Measurements from ENCODE around the gene GREM1.

GREM1 gene

DNA sequence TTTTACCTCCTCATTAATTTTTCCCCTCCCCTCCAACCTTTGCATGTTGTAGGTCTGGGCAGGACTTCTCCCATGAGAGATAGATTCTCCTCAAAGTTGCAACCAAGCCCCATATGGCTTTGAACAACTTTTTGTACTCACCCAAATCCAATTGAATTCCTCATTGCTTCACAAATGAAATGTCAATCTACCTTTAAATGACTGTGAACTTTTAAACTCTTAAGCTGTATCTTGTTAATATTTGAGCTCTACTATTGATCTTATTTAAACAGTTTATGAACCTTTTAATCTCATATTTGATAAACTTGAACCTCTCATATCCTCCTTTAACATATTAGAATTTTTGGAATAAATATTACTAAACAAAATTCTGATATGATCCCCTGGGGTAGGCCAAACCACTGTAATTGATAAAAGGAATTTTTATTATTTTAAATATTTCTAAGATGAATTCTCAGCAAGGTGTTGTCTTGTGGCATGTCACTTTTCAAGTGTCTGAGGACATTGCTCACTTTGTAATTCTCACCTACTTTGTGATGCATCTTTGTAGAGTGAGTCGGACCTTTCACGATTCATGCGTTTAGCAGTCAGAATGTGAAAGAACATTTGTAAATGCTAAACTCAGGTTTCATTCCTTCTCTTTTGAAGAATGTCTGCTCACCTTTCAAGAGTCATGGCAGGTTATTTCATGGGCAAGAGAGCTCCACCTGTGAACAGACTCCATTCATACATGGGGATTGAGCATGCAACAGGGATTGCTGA is 23.4 kb upstream of the GREM1 start:
- no peak for DNase-seq (ENCODE audit: low read depth in 2 of 2)

DNA sequence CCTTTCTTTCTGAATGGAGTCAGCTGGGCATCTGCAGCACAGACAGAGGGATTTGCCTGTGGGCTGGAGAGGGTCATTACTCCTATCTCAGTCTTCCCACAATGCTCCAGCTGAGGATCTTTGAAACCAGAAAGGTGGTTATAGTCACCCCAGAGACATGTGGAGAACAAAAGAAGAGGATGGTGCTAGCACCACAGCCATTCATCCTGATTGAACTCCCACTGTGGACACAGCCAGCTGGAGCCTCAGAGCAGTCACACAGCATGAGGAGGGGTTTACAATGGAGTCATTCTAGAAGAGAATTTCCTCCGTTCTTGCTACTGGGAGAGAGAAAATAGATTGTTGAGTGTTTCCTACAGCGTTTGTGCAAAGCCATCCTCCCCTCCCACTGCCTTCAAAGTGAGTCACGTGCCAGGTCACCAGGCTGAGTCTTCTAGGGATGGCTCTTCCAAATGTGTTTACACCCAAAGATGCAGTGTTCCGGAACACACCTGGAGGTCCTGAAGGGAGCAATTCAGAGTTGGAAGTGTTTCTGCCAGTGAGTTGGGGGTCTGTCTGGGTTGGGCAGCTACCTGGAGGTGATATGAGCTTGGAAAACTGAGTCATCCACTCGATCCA is 18.9 kb upstream of the GREM1 start:
- no peak for DNase-seq (ENCODE audit: low read depth in 2 of 2)

DNA sequence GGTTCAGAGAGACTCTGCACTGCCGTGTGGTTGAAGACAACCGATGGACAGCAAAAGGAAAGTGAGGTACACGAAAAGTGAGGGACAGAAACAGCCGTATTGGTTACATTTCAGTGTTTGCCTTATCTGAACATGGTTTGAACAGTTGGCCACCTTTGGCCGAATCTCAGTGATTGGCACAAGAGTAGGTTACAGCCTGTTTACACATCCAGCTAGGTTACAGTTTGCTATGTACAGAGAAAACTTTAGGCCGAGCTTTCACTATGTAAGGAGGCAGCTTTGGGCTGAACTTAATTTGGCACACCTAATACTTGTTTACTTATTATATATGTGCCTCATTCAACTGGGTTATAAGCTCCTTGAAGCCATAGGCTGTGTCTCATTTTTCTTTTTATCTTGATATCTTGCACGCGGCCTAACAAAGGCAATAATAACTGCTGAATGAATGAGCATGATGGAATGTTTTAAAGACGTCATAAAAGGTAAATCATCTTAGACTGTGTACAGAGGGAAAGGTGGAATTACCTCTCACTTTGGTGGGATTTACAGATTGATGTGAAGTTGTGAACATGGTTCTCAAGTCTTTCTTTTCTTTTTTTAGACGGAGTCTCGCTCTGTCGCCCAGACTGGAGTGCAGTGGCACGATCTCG is 17.2 kb upstream of the GREM1 start:
- DNase-seq (ENCODE audit: low read depth in 2 of 2), result no peak

DNA sequence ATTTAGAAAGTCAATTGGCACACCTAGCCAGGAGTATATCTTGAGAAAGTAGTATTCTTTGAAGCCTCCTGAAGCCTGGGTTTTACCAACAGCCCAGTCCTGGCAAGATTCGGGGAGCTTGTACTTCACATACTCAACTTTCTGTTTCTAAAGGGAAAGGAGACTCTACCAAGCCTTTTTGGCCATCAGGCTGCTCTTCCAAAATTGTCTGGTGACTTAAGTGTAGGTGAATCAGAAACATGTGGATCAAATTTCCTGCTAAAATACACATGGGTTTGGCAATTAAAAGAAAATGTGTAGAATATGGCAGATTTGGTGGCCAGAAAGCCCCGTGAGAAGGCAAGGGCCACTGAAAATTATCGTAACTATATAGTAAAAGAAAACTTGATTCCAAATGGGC is 15.9 kb upstream of the GREM1 start:
- DNase-seq (ENCODE audit: low read depth in 2 of 2), result no peak

DNA sequence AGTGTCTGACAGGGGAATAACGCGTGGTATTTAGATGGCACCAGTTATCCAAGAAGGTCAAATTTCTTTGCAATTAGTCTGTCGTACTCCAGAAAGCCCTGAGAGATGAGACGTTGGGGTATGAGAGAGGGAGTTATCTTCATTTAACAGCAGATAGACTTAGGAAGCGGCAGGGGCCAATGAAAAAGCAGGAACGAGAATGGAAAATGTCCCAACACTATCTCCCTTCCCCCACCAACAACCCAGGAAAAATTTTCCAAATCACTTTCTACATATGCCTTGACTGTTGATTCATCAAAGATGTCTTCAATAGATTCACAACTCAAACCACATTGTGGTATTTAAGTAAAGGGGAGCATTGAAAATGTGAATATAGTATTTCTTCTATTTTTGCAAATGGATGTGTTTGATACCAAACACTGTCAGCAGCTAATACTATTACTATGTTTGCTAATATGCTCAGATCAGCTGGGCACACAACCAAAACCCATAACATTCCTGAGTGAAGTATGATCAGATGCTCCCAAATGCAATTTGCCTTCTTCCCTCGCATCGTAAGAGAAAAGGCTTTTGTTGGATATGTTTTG is 13.3 kb upstream of the GREM1 start:
- no peak for DNase-seq (ENCODE audit: low read depth in 2 of 2)

DNA sequence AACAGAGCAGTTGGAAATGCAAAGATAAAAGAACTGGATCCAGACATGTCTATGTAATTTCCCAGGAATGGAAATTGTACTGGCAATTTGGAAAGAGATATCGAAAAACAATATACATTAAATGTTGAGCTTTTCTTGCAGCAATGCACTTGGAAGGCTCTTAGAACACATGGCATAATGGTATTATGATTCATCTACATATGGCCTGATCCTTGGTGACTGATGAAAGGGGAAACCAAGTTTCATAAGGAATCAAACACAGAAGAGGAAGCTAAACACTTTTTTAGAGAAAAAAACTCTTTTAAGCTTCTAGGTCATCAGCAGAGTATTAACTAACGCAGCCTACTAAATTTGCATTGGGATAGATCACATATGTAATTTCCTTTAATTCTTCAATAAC is 12.4 kb upstream of the GREM1 start:
- DNase-seq (ENCODE audit: low read depth in 2 of 2), result no peak

DNA sequence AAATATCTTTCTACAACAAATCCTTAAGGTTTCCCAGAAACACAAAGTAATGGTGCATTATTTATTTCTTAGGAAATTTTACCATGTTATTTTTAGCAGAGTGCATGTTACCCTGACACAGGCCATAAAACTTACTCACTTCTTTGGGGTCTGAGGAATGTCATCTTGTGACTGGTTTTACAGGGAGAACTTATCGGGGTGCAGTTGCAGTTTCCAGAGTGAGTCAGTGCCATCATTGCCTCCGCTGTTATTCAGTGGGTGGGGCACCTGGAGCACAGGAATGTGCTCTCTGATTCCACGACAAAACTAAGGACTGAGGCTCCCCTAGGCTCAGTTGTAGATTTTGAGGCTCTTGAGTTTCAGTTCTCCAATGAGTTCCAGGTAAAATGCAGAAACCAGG is 11.1 kb upstream of the GREM1 start:
- DNase-seq (ENCODE audit: low read depth in 2 of 2), result no peak

DNA sequence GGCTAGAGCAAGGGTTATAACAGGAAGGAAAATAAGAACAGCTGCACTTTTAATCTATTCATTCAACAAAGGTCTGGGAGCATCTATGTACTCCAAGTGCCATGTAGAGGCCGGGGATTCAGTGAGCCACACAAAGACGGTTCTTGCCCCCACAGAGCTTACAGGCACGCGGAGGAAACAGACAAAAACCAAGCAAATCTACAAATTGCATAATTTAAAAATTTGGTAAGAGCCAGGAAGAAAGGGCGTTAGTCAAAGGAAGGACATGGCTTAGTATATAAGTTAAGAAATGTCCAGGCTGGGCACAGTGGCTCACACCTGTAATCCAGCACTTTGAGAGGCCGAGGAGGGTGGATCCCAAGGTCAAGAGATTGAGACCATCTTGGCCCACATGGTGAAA is 10.4 kb upstream of the GREM1 start:
- no peak for DNase-seq (ENCODE audit: low read depth in 2 of 2)

DNA sequence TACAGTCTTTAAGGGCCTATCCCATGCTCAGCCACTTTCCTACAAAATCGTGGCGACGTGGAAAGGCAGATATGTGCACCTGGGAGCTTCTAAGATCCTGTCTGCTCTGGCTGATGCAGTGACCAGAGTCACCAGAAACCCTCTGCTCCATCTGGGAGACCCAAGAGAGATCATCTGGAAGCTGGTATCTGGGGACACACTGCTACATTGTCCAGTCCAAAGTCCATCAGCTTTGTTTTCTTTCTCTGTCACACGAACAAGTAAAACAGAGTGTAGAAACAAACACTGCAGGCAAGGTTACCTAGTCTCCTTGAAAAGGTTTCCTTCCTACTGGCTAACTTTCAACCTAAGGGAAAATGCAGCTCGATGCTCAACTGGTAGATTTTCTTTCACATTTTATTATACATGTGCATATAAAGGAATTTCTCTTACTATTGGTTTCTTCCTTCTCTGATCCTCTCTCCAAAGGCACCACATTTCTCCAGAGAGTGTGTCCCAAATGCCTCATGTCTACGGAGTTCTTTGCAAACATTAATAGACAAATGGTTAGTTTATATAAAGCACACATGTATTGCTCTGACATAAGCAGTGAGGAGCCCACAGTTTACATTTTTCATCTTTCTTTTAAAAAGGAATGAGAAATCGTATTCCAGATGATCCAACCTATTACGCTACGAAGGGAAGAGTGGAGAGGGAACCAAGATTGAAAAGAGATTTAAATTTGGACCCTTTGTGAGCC is 8.3 kb upstream of the GREM1 start:
- DNase-seq (ENCODE audit: low read depth in 2 of 2), result no peak

DNA sequence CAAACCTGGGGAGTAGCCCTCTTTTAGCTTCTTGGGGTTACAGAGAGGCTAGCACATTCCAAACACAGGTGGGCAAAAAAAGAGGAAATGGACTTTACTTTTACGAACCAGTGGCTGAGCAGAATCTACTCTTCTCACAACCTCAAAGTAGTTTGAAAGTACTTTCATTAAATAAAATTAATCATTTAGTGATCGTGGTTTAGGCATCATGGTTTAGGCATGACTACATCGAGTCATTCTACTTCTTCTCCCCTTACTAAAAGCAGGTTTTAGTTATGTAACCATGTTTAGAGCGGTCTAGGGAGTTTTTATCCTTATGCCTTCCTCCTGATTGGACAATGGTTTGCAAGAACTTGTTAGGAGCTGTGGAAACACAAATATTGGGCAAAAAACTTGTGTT is 2.5 kb upstream of the GREM1 start:
- DNase-seq (ENCODE audit: low read depth in 2 of 2), result no peak

DNA sequence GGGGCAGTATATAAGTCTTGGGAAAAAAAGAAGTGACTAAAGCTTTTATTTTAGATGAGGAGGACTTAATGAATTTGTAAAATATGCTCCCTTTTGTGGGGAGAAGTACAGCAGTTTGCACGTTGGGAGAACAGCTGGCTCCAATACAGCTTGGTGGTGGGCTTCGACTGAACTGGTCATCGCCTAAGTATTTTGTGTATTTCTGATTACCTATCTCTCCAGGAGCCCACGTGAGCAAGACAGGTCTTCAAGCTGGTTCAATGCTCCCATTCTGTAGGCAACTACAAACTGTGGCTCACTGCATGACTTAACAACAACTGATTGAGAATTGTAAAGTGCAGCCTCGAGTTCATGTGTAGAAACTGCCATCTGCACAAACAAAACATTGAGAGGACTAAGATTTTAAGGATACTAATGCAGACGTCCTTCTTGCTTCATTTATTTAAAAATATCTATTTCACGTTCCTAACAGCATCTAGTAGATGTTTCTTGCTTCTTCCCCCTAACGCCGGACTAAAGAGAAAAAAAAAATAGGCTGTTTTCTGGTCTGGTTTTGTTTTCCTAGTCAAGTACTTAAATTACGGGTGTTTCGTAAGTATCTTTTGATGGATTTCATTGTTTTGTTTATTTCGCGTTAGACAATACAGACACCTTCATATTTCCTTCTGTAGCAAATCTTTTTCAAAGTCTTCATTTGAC is 1.4 kb upstream of the GREM1 start:
- no peak for DNase-seq (ENCODE audit: low read depth in 2 of 2)

DNA sequence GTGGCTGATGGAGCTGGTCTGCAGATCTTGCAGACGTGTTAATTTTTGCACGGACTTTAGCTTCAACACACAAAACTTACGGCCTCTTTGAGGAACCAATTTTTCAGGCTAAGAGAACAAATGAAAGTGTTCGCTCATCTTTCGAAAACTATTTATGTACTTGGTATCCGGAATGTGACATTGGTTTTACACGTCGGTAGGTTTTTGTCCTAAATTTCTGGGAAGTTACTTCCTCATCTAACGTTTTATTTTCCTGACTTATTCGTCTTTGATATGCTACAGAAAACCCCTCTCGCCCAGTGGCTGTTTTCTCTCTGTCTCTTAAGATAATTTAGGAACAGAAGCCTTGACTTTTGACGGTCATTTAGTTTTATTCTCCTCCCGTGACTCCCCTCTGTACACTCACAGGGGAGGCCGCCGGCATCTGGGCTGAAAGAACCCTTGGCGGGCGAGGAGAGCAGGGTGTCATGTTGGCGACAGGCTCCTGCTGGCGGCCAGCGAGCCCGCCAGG is 834 bp upstream of the GREM1 start:
- DNase-seq (ENCODE audit: low read depth in 2 of 2), result no peak

DNA sequence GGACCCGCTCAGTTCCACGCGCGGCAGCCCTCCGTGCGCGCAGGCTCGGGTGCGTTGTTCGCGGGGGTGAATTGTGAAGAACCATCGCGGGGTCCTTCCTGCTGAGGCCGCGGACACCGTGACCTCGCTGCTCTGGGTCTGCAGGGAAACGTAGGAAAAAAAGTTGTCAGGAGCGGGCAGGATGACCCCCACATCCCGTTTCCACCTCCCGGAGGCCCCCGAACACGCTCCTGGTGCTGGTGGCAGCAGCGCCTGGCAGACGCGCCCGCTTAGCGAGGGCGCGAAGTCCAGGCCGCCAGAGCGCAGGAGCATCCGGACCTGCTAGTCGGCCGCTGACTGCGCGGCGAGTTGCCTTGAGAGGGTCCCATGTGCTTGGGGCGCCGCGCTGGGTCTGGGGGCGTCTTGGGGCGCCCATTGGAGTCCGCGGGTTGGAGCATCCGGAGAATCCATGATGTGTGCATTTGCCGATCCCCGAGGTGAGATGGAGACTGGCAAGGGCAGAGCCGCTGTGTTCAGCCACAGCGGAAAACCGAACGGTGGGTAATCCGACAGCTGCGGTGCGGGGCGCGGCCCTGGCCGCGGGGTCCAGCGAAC is 520 bp downstream of the GREM1 start:
- DNase-seq (ENCODE audit: low read depth in 2 of 2), result no peak

DNA sequence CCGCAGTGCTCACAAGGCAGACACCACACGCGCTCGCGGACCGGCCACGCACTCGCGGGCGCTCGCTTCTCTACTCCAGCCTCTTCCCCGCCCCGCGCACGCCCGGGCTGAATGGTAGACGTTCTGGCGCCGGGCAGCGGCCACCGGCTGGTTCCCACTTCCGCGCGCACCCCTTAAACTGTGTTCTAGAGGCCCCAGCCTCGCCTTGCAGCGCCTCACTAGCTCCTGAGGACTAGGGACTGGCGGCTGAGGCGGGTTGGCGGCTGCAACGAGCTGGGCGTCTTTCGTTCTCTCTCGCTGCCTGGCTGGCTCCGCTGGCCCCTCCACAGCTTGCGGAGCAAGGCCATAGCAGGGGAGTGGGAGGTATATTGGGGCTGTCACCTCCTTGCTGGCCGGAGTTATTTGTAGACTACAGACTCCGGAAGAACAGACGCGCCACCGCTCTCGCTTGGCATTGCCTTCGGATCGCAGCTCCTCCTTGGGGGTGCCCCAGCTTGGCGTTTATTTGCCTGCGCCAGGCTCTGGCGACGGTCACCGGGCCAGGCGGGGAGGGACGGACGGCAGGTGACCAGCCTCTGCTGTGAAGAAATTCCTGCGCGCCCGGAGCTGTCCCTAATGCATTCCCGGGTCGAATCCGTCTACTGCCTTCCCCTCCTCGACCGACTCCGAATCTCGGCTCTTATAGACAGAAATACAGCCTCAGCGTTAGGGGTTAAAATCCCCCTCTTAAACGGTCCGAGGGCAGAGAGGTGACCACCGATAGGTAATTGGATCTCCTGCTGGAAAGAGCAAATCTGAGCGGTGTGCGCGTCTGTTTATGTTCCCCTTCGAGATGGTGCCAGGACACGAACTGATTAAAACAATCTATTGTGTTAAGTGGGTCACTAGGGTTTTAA is 1.3 kb downstream of the GREM1 start:
- DNase-seq (ENCODE audit: low read depth in 2 of 2), result no peak

DNA sequence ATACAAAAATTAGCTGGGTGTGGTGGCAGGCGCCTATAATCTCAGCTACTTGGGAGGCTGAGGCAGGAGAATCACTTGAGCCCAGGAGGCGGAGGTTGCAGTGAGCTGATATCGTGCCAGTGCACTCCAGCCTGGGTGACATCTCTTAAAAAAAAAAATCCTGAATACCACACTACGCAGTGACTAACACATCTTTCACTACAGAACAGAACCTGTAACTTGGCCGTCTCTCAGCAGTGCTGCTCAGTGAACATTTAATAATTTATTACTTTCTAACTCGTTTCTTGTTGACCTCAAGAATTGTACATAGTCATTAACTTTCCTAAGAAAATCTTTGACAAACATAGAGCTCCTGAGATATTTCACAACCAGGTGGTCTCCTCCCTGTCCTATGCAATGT is 3.8 kb downstream of the GREM1 start:
- DNase-seq (ENCODE audit: low read depth in 2 of 2), result no peak

DNA sequence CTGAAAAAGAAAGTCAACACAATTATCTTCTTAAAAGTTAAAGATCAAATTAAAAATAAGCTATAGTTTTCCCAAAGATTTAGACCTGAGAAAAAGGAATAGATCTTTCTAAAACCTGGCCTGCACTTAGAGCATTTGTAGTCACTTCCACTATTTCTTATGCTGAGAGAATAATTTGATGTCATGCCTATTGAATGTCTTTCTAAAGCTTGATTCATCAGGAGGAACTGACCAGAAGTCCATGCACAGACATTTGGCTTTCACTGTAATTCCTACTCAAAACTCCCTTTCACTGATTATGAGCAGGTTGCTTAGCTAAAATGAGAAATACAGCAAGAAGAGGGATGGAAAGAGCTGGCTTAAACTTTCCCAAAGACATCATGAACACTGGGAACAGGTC is 4.3 kb downstream of the GREM1 start:
- no peak for DNase-seq (ENCODE audit: low read depth in 2 of 2)

DNA sequence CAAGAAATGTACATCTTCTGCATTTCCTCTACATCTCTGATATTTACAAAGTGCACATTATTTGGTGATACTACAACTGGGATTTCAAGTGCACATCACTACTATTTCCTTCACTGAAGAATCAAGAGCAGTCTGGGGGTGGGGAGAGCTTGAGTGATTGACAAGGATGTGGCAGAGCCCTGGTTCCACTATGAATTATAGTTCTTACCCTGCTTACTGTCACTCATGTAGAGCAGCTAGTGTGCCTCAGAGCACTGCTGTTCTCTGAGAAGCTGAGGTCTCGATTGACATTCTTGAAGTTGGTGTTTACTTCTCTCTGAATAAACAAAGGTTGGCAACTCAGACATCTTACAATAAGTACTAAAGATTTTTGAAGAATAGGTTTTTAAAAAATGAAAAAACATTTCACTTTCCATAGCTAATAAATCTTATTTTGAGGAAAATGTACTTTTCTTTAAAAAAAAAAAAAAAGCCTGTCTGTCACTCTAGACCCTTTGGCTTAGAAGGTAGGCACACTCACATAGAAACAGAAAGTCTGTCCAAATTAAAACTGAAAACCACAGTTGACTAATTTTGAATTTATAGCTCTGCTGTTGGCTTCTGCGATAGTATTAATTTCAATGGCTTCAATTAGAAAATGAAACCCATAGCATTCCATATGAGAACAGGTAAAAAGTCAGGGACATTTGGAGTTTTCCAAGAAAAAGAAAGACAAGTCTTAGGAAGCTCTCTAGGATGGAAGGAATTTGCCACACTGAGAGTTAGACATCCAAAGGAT is 5.6 kb downstream of the GREM1 start:
- DNase-seq (ENCODE audit: low read depth in 2 of 2), result no peak

DNA sequence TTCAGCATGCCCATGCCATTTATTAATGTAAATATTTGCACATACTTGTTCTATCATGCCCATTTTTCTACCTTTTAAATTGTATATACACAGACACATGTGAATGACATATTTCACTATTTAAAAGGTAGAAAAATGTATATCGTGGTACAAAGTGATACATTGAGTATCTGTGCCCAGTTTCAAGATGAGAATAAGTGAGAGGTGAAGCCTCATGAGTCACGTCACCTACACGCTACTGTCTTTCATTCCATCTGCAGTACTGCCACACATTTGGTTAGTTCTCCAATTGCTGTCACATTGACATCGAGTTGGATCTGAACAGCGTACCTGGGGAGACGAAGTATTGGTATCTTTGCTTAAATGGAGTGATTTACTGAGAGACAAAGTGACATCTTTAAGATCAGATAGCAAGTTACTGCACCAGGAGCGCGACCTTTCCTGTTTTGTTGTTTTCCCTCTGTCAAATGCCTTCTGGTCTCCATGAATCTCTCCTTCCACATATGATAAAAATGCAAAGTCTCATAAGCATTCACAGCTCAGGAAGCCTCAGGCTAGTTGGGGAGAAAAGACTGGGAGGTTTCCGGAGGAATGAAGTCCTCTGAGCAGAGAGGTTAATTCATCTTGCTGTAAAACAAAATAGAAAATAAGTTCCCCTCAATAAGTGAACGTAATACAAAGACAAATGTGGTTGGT is 12.0 kb downstream of the GREM1 start:
- no peak for DNase-seq (ENCODE audit: low read depth in 2 of 2)

All from stimulated activated CD8-positive, alpha-beta memory T cell treated with anti-CD3 and anti-CD28 coated beads, Interleukin-7, amount 100 ng/mL, for 1 hour (primary cell).